ENCODE measurements around the gene KCNE1.
"Not testable (repeated sequence)": the region's sequence is repeated elsewhere in the genome, so short reads cannot be mapped to it uniquely, and the experiment has no call there.

GRCh38 chr21:34455628-34456027 lies 56.4 kb downstream of the KCNE1 start:
- TF ChIP-seq, protein P1, sequence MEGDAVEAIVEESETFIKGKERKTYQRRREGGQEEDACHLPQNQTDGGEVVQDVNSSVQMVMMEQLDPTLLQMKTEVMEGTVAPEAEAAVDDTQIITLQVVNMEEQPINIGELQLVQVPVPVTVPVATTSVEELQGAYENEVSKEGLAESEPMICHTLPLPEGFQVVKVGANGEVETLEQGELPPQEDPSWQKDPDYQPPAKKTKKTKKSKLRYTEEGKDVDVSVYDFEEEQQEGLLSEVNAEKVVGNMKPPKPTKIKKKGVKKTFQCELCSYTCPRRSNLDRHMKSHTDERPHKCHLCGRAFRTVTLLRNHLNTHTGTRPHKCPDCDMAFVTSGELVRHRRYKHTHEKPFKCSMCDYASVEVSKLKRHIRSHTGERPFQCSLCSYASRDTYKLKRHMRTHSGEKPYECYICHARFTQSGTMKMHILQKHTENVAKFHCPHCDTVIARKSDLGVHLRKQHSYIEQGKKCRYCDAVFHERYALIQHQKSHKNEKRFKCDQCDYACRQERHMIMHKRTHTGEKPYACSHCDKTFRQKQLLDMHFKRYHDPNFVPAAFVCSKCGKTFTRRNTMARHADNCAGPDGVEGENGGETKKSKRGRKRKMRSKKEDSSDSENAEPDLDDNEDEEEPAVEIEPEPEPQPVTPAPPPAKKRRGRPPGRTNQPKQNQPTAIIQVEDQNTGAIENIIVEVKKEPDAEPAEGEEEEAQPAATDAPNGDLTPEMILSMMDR (conservative IDR thresholded peaks at IDR 0.05 in 1 of 2, IDR thresholded peaks at IDR 0.05 in 1 of 2; ENCODE audit: low read depth in 1 of 2, low read length in 2 of 2), result not testable (repeated sequence)
- not testable (repeated sequence) for TF ChIP-seq EZH2 (IDR thresholded peaks at IDR 0.05; ENCODE audit: low read length, missing control alignments)

All from fibroblast of lung (primary cell).